Measurements from ENCODE around the gene ITPR3.

- TF ChIP-seq POLR2AphosphoS5 (IDR thresholded peaks at IDR 0.05): no peak
- TF ChIP-seq CTCF (IDR thresholded peaks at IDR 0.05): no peak
- TF ChIP-seq POLR2A (IDR thresholded peaks at IDR 0.05): no peak
Measured at GRCh38 chr6:33597551-33598322, 23.4 kb upstream of the ITPR3 start.
